ENCODE measurements around the gene ARHGAP30.

ARHGAP30 gene

GRCh38 chr1:161098210-161099068, 28.7 kb upstream of the ARHGAP30 start, which contains the start of gene KLHDC9:
TSS of gene KLHDC9 (plus strand) at chr1:161098361. CDS start at chr1:161098536, 175 bp downstream.
- Mint-ChIP-seq H3K4me1 (ENCODE audit: low read depth) (peaks cover 23% of the 10 kb centered on the region), H3K9me3 (no peaks in the 10 kb centered on the region), H3K4me3 (peak within 1 kb of the TSS; percentile 91), H3K27ac (peak within 1 kb of the TSS; percentile 85), H3K27me3 (ENCODE audit: low read depth) (peaks cover 2% of the 10 kb centered on the region), H3K36me3 (ENCODE audit: low read depth) (peaks cover 18% of the 10 kb centered on the region)
- DNase-seq (ENCODE audit: low spot score) = peak; percentile 54

- no peak for DNase-seq (ENCODE audit: low spot score)
Observed at GRCh38 chr1:161096530-161096929, 26.8 kb upstream of the ARHGAP30 start.

GRCh38 chr1:161096015-161096414, 26.3 kb upstream of the ARHGAP30 start:
- Mint-ChIP-seq H3K36me3 (ENCODE audit: low read depth) (peaks cover 14% of the 10 kb centered on the region), H3K27ac (no peak overlapping the region), H3K4me1 (ENCODE audit: low read depth) (peaks cover 36% of the 10 kb centered on the region), H3K27me3 (ENCODE audit: low read depth) (peaks cover 2% of the 10 kb centered on the region), H3K4me3 (no peak overlapping the region), H3K9me3 (no peaks in the 10 kb centered on the region)
- DNase-seq (ENCODE audit: low spot score) = no peak

More at GRCh38 chr1:161096530-161096929, 26.8 kb upstream of the ARHGAP30 start:
- H3K9me3 Mint-ChIP-seq = no peaks in the 10 kb centered on the region
- H3K4me3 Mint-ChIP-seq = no peak overlapping the region
- peaks cover 14% of the 10 kb centered on the region for H3K36me3 Mint-ChIP-seq (ENCODE audit: low read depth)
- no peak overlapping the region for H3K27ac Mint-ChIP-seq
- H3K27me3 Mint-ChIP-seq (ENCODE audit: low read depth) = peaks cover 2% of the 10 kb centered on the region
- H3K4me1 Mint-ChIP-seq (ENCODE audit: low read depth) = peaks cover 36% of the 10 kb centered on the region

- no peak overlapping the region for H3K4me3 Mint-ChIP-seq
- H3K36me3 Mint-ChIP-seq (ENCODE audit: low read depth) = peaks cover 10% of the 10 kb centered on the region
- no peak for DNase-seq (ENCODE audit: low spot score)
- H3K9me3 Mint-ChIP-seq = no peaks in the 10 kb centered on the region
- peaks cover 43% of the 10 kb centered on the region for H3K4me1 Mint-ChIP-seq (ENCODE audit: low read depth)
- no peak overlapping the region for H3K27ac Mint-ChIP-seq
- peaks cover 2% of the 10 kb centered on the region for H3K27me3 Mint-ChIP-seq (ENCODE audit: low read depth)
Observed at GRCh38 chr1:161095230-161095629, 25.5 kb upstream of the ARHGAP30 start.

DNA sequence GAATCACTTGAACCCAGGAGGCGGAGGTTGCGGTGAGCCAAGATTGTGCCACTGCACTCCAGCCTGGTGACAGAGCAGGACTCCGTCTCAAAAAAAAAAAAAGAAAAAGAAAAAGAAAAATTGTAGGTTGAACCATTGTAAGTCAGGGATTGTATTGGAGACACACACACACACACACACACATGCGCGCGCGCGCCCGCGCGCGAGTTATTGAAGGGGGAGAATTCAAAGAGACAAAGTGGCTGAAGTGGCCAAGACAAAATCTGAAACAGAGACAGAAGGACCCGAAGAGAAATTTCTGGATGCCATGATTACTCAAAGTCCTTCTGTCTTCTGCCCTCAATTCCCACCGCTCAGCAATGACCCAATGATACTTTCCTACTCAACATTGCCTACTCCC, 24.8 kb upstream of the ARHGAP30 start:
- H3K27me3 Mint-ChIP-seq (ENCODE audit: low read depth) = peaks cover 2% of the 10 kb centered on the region
- peaks cover 4% of the 10 kb centered on the region for H3K36me3 Mint-ChIP-seq (ENCODE audit: low read depth)
- no peak overlapping the region for H3K27ac Mint-ChIP-seq
- no peak for DNase-seq (ENCODE audit: low spot score)
- no peak overlapping the region for H3K4me3 Mint-ChIP-seq
- H3K9me3 Mint-ChIP-seq = no peaks in the 10 kb centered on the region
- peaks cover 43% of the 10 kb centered on the region for H3K4me1 Mint-ChIP-seq (ENCODE audit: low read depth)

DNA sequence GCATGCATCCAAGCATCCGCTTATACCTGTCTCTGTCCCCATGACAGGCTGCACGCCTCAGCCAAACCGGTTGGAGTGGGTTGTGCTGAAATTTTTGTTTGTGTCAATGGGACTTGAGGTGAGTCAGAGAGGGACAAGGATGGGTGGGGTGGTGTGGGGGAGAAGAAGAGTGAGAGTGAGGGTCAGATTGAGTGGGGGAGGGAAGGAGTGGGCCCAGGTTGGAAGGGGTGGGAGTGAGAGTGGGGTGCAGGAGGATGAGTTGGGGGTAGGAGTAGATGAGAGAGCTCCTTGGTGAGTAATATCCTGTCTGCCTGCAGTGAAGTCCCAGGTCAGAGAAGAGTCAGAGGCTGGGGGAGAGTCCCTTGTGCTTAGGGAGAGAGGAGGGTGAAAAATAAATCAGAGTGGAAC, 22.9 kb upstream of the ARHGAP30 start:
- DNase-seq (ENCODE audit: low spot score) = peak; percentile 54
- H3K36me3 Mint-ChIP-seq (ENCODE audit: low read depth) = no peaks in the 10 kb centered on the region
- no peak overlapping the region for H3K4me3 Mint-ChIP-seq
- H3K4me1 Mint-ChIP-seq (ENCODE audit: low read depth) = peaks cover 33% of the 10 kb centered on the region
- H3K9me3 Mint-ChIP-seq = no peaks in the 10 kb centered on the region
- H3K27me3 Mint-ChIP-seq (ENCODE audit: low read depth) = peaks cover 2% of the 10 kb centered on the region
- no peak overlapping the region for H3K27ac Mint-ChIP-seq

DNA sequence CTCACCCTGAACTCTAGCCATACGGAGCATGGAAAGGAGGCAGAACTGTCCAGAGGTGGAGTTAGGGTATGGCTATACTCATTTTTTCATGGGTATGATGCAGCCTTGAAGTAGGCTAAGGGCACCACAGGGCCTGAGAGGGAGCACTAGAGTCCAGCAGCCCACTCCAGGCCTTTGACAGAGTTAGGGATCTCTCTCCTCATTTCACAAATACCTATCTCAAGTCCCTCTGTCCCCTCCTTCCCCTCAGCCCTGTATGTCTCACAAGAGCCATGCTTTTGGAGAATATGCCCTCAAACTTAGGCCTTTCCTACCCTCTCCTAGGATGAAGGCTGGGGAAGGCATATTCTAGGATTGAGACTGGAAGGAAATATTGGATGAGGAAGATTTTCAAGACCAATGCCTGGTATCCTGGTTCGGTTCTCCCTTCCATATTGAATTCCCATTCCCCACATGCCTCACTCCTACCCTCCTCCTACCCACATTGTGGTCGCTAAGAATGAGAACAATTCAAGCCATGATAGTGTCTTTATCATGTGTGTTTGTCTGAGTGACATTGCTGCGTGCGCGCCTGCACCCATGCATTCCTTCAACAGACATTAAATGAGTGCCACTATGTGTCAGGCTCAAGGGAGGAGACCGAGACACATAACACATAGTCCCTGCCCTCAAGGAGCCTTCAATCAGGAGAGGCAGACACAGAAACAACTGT, 22.3 kb upstream of the ARHGAP30 start:
- no peaks in the 10 kb centered on the region for H3K36me3 Mint-ChIP-seq (ENCODE audit: low read depth)
- H3K27ac Mint-ChIP-seq = no peak overlapping the region
- no peak overlapping the region for H3K4me3 Mint-ChIP-seq
- H3K9me3 Mint-ChIP-seq = no peaks in the 10 kb centered on the region
- peaks cover 26% of the 10 kb centered on the region for H3K4me1 Mint-ChIP-seq (ENCODE audit: low read depth)
- H3K27me3 Mint-ChIP-seq (ENCODE audit: low read depth) = no peaks in the 10 kb centered on the region
- no peak for DNase-seq (ENCODE audit: low spot score)

- Mint-ChIP-seq H3K4me3 (no peak overlapping the region), H3K27ac (no peak overlapping the region), H3K4me1 (ENCODE audit: low read depth) (peaks cover 20% of the 10 kb centered on the region), H3K36me3 (ENCODE audit: low read depth) (no peaks in the 10 kb centered on the region), H3K9me3 (no peaks in the 10 kb centered on the region), H3K27me3 (ENCODE audit: low read depth) (no peaks in the 10 kb centered on the region)
- no peak for DNase-seq (ENCODE audit: low spot score)
Observed at GRCh38 chr1:161091093-161091492, 21.4 kb upstream of the ARHGAP30 start.

- H3K9me3 Mint-ChIP-seq = no peaks in the 10 kb centered on the region
- no peaks in the 10 kb centered on the region for H3K27me3 Mint-ChIP-seq (ENCODE audit: low read depth)
- no peak overlapping the region for H3K4me3 Mint-ChIP-seq
- H3K27ac Mint-ChIP-seq = no peak overlapping the region
- no peaks in the 10 kb centered on the region for H3K36me3 Mint-ChIP-seq (ENCODE audit: low read depth)
- DNase-seq (ENCODE audit: low spot score) = no peak
- H3K4me1 Mint-ChIP-seq (ENCODE audit: low read depth) = peaks cover 20% of the 10 kb centered on the region
Observed at GRCh38 chr1:161090617-161091016, 20.9 kb upstream of the ARHGAP30 start.

DNA sequence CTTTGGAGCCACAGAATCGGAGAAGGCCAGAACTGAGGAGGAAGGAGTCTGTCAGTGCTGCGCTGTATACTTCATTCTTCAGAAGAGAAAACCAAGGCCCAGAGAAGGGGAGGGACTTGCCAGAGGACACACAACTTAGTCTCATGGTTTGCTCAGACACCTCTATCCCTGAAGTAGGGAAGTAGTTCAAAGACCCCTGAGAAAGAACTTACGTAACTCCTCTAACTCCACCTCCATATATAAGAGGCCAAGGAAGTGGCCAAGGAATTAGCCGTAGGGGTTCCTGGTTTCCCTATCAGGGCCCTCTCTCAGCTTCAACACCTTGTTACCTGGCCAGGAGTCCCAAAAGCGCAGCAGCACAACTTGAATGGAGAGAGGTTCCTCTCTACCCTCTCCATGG, 20.2 kb upstream of the ARHGAP30 start:
- Mint-ChIP-seq H3K9me3 (no peaks in the 10 kb centered on the region), H3K4me3 (no peak overlapping the region), H3K4me1 (ENCODE audit: low read depth) (peaks cover 20% of the 10 kb centered on the region), H3K27ac (no peak overlapping the region), H3K36me3 (ENCODE audit: low read depth) (no peaks in the 10 kb centered on the region), H3K27me3 (ENCODE audit: low read depth) (no peaks in the 10 kb centered on the region)
- no peak for DNase-seq (ENCODE audit: low spot score)

- H3K27me3 Mint-ChIP-seq (ENCODE audit: low read depth) = no peaks in the 10 kb centered on the region
- no peak within 1 kb of the TSS for H3K27ac Mint-ChIP-seq
- H3K9me3 Mint-ChIP-seq = no peaks in the 10 kb centered on the region
- H3K36me3 Mint-ChIP-seq (ENCODE audit: low read depth) = no peaks in the 10 kb centered on the region
- H3K4me1 Mint-ChIP-seq (ENCODE audit: low read depth) = peaks cover 20% of the 10 kb centered on the region
- no peak for DNase-seq (ENCODE audit: low spot score)
- no peak within 1 kb of the TSS for H3K4me3 Mint-ChIP-seq
Observed at GRCh38 chr1:161089251-161089924, 19.7 kb upstream of the ARHGAP30 start, which contains the start of gene NECTIN4. TSS of gene NECTIN4 (minus strand) at chr1:161089558. CDS start at chr1:161089296, 262 bp downstream.

- no peak overlapping the region for H3K27ac Mint-ChIP-seq
- no peaks in the 10 kb centered on the region for H3K9me3 Mint-ChIP-seq
- H3K4me3 Mint-ChIP-seq = no peak overlapping the region
- no peak for DNase-seq (ENCODE audit: low spot score)
- H3K27me3 Mint-ChIP-seq (ENCODE audit: low read depth) = no peaks in the 10 kb centered on the region
- H3K36me3 Mint-ChIP-seq (ENCODE audit: low read depth) = no peaks in the 10 kb centered on the region
- H3K4me1 Mint-ChIP-seq (ENCODE audit: low read depth) = peaks cover 20% of the 10 kb centered on the region
Observed at GRCh38 chr1:161088587-161089110, 19.0 kb upstream of the ARHGAP30 start.

GRCh38 chr1:161086457-161086856, 16.8 kb upstream of the ARHGAP30 start:
- Mint-ChIP-seq H3K9me3 (no peaks in the 10 kb centered on the region), H3K27ac (no peak overlapping the region), H3K4me3 (no peak overlapping the region), H3K36me3 (ENCODE audit: low read depth) (no peaks in the 10 kb centered on the region), H3K4me1 (ENCODE audit: low read depth) (peaks cover 7% of the 10 kb centered on the region), H3K27me3 (ENCODE audit: low read depth) (no peaks in the 10 kb centered on the region)
- DNase-seq (ENCODE audit: low spot score) = no peak

All from T-helper 2 cell treated with Interferon-gamma antibody and Interleukin-4, amounts not matched to agents 5 μg/mL and 100 μg/mL, for 36 hours (primary cell).